Mammary epithelial cell (primary cell): Measurements from ENCODE around the gene KCND3.

Experiments used
- CTCF ChIP-seq, 2 donors: IDR thresholded peaks in 1 of 2; conservative IDR thresholded peaks in 1 of 2; 2 replicates each; pipeline ENCODE4 v1.5.1; 2011 to 2012; ENCODE audit warnings: inconsistent platforms in 2 of 2, low read length in 2 of 2, mild to moderate bottlenecking in 2 of 2, control low read depth in 1 of 2, low read depth in 1 of 2; ENCODE audit not compliant: insufficient read depth in 1 of 2; ENCODE audit errors: extremely low read depth in 1 of 2
- EZH2 ChIP-seq: IDR thresholded peaks from 2 replicates; pipeline ENCODE4 v1.6.1; 2012; ENCODE audit warnings: low read length, inconsistent platforms, borderline replicate concordance

DNA sequence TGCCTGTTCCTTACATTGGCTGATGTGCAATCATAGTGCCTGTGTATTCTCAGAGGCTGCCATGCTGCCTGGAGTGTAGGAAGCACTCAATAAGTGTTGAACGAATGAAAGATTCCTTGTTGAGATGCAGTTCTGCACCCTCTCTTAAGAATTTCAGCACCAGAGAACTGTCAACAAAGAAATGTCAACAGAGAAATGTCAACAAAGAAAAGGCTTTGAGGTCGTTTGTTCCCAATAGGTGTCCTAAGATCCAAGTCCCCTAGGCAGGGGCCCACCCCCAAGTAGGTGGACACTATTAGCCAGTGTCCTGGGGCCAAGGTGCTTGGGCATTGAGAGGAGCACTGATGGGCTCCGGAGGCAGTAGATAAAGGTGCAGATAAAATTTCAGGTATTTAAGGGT is 12.6 kb downstream of the KCND3 start:
- TF ChIP-seq CTCF (conservative IDR thresholded peaks at IDR 0.05 in 1 of 2, IDR thresholded peaks at IDR 0.05 in 1 of 2; ENCODE audit: extremely low read depth in 1 of 2, insufficient read depth in 1 of 2, low read depth in 1 of 2, low read length in 2 of 2) = no peak
- no peak for TF ChIP-seq EZH2
